Iris pigment epithelial cell (primary cell): ENCODE data around the gene ATP5F1E.
A peak's percentile ranks its signal among the peaks of the same experiment; 100 is the strongest.

Experiments used
- DNase-seq: peaks from one replicate; pipeline ENCODE4 v3.0.0-alpha.2; 2011; ENCODE audit warnings: low read depth

The ATP5F1E gene

GRCh38 chr20:59032023-59032712, at the start of gene ATP5F1E:
Gene ATP5F1E, minus strand, starts transcription at chr20:59032335. Its CDS starts 84 bp downstream, at chr20:59032251.
- DNase-seq: peak; percentile 97

DNA sequence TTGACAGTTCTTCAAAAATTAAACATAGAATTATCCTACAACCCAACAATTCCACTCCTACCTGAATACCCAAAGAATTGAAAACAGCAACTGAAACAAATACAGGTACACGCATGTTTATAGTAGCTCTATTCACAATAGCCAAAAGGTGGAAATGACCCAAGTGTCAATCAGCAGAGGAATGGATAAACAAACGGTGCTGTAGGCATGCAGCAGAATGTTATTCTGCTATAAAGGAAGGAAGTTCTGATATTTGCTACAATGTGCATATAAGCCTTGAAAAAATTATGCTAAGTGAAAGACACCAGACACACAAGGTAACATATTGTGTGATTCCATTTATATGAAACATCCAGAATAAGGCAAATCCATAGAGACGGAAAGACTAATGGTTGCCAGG, 48.9 kb upstream of the ATP5F1E start:
- DNase-seq: no peak

DNA sequence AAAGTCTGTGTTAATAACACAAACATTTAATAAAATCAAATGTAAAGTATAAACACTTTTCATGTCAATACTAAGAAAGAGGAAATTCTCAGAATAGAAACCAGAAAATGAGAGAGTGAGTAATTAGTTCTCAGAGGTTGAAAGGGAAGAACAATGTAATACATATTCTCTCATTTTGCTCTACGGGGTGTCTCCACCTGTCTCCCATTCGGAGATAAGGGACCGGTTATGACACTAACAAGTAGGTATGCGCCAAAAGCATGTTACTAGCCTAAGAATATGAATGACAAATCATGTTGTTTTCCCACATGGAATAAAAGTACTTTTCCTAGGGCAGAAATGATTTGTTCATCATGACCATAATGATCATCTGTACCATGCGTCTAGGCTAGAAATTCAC, 46.1 kb upstream of the ATP5F1E start:
- DNase-seq: no peak

DNA sequence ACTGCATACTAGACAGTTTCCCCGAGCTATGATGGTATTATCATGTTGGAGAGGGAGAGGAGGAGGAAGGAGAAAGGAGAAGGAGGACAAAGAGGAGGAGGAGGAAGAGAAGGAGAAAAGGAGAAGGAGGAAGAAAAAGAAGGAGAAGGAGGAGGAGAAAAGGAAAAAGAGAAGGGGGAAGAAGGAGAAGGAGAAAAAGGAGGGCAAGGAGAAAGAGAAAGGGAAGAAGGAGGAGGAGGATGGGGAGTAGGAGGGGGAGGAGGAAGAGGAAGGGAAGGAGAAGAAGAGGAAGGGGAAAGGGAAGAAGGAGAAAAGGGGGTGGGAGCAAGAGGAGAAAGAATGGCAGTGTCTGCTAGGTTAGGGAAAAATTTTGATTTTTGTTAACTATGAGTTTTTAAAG, 45.6 kb upstream of the ATP5F1E start:
- no peak for DNase-seq

- DNase-seq: no peak
Measured at GRCh38 chr20:59075934-59076508, 43.9 kb upstream of the ATP5F1E start.

DNA sequence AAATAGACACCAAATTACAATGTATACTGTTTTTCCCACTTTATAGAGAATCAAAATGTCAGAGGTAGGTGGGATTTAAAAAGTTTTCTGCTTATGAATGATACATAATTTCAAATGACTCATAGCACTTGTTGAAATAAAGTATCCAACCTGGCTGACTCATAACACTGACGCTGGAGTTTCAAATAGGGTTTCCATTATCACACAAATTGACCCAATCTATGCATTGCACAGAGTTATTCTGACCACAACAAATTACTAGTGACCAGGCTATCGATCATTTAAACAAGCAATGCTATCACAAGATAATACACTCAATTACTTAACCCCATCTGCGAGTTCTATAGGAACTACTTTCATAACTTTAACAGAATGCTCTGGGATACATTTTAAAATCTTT, 42.3 kb upstream of the ATP5F1E start:
- DNase-seq: peak; percentile 53

- no peak for DNase-seq
Measured at GRCh38 chr20:59073582-59073981, 41.4 kb upstream of the ATP5F1E start.

- no peak for DNase-seq
Measured at GRCh38 chr20:59071216-59071615, 39.1 kb upstream of the ATP5F1E start.

DNA sequence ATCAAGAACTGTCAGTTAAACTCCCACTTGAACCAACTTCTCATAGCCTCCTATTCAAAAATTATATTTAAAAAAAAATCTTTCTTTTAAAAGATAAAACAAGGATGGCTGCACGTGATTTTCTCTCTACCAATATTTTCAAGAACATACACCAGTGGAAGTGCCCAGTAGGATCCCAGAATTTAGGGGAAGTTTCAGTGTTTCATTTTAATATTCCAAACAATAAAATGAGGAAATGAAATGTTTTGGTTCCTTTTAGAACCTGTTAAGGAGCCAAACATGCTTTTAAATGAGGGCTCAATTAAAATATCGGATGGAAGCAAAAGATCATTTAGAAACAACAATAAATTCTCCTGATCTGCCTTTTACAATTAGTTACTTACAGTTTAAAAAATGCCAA, 36.9 kb upstream of the ATP5F1E start:
- no peak for DNase-seq

DNA sequence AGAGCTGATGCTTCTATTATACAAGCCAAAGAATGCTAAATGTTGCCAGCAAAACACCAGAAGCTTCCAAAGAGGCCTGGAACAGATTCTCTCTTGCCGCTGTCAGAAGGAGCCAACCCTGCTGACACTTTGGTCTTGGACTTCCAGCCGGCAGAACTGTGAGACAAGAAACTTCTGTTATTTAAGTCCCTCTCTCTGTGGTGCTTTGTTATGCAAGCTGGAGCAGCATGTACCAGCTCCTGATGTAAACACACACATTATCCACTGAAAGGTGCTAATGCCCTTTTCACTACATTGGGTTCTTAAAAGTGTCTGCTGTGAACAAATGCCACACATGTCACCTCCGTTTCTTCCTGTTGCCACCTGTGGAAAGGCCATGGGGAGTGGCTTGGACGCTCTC, 36.4 kb upstream of the ATP5F1E start:
- DNase-seq: no peak

DNA sequence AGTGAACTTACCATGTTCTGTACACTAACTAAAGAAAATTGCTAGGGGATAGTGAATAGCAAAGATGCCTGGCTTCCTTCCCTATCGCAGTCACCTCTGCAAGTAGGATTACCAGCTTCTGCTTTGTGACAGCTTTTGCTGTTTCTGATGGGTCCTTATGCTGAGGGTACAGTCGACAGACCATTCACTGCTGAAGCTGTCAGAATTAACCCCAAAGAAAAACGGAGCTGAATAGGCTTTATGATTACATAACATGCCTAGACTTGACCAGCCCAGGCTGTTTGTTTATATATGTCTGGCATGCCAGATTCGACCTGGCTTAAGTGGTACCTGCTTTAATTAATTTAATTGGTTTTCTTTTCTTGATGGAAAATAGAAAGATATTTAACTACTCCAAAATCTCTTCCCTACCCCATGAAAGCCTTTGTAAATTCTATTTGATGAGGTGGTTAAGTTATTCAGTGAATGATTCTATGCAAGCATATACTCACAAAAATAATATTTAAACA, 32.1 kb upstream of the ATP5F1E start:
- no peak for DNase-seq

GRCh38 chr20:59063358-59064213, 31.5 kb upstream of the ATP5F1E start:
- peak; percentile 47 for DNase-seq

- no peak for DNase-seq
Measured at GRCh38 chr20:59062081-59062480, 29.9 kb upstream of the ATP5F1E start.

DNA sequence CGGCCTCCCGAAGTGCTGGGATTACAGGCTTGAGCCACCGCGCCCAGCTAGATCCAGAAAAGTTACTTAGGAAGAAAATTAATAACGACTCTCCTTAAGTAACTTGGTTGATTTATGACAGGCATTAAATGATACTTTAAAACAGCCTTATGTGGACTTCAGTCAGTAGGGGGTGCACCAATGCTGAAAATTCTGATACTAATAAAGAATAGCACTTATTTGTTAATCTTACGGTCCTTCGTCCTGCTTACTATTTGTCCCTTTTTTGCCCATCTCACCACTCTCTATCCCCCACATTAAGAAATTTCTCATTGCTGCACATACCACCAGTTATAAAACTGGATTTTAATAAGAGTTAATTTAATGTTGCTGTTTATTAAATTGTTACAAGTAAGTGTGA, 23.2 kb upstream of the ATP5F1E start:
- DNase-seq: peak; percentile 38

GRCh38 chr20:59051666-59052185, 19.6 kb upstream of the ATP5F1E start:
- no peak for DNase-seq

GRCh38 chr20:59050437-59050836, 18.3 kb upstream of the ATP5F1E start:
- DNase-seq: no peak

DNA sequence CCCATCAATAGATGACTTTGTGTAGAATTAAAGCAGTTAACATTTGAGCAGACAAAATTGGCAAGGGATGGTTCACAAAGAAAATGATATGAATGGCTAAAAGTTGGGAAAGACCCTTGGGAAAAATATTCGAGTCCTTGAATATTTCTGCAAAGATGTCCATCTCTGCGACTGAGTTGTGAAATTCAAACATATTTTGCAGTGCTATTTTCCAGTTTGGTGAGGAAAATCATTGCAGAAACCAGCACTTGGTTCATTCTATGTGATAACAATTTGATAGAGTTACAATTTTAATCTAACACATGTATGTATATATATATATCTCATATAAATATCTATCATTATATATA, 16.5 kb upstream of the ATP5F1E start:
- no peak for DNase-seq

DNA sequence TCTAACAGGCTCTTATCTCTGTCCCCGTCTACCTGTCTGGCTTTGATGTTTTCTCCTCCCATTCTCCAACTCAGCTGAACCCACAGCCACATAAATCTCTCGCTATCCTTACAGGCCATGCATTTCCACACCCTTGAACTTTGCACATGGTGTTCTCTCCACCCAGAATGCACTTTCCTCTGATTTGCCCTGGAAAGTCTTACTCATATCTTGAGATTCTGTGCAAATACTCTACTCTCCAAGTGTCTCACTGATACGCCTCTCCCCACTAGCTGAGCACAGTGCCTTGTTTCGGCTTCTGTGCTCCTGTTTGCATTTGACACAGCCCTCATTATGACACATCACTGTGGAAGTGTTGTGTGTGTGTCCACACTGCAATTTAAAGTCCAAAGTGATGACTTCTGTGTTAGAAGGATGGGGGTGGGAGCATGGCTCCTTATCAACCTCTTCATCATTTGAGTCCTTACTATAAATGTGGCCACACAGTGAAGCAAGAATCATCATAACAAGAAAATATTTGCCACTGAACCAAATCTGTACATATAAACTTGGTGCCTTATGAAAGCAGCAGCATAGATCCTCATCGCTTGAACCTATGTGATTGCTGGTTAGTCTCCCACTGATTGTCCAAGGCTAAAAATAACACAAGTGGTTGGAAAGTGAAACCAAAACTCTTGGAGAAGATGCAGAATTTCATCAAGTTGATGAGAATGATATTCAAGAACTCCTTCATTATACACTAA, 16.0 kb upstream of the ATP5F1E start:
- peak; percentile 50 for DNase-seq

- DNase-seq: no peak
Measured at GRCh38 chr20:59046862-59047261, 14.7 kb upstream of the ATP5F1E start.

DNA sequence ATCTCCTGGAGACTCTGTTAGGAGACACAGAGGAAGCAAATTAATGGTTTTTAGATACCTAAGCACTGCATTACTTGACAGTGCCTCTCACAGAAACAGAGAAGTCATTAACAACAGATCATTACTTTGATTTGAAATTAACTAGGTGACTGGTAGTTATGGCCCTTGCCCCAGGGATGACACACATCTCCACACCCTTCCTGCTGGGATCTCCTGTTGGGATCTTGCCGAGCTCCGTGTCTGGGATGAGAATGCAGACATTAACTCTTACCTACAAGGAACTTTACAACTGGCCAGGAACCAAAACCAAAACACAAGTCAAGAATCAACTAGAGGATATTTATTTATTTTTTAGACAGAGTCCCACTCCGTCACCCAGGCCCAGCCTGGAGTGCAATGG, 12.7 kb upstream of the ATP5F1E start:
- DNase-seq: no peak

- DNase-seq: no peak
Measured at GRCh38 chr20:59044295-59044694, 12.2 kb upstream of the ATP5F1E start.

DNA sequence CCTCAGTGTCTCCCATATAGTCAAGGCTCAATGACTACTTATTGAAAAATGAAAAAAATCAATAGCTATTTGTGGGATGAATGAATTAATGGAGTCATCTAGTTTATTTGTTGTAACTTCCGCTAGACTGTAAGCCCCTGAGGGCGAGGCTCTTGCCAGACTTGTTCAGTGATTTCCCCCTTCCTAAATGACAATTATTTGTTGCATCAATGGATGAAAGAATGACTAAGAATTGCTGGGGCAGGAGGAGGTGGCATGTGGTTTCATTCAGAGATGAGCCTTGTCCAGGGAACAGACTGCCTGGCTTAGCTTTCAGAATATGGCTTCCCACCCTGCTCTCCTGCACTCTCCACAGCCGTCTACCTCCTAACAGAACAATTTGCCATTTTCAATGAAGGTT, 11.6 kb upstream of the ATP5F1E start:
- DNase-seq: no peak
